NOMO-1 (cell line): ENCODE results near the gene NLN.
"Not testable (repeated sequence)": the region's sequence is repeated elsewhere in the genome, so short reads cannot be mapped to it uniquely, and the experiment has no call there.

Experiments used
- DNase-seq, 2 experiments: peaks; one replicate each; lab custom pipeline; 2025; ENCODE audit not compliant: unreplicated experiment in 2 of 2; lab: John Stamatoyannopoulos, UW

NLN gene

DNA sequence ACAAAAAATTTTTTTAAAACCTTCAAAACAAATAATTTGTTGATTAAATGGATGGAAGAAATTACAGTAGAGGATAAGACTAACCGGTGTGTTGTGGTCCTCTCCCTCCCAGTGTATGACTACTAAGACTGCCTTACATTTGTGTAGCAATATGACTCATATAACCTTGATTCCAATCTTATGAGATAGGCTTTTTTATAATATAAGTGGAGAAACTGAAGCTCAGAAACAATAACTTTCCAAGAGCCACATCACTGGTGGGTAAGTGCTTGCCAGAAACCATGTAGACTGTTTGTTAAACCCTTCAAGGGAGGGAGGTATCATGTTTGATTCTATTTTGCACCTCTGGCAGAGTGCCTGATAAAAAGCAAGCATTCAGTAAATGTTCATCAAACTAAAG, 47.5 kb downstream of the NLN start:
- no peak for DNase-seq

DNA sequence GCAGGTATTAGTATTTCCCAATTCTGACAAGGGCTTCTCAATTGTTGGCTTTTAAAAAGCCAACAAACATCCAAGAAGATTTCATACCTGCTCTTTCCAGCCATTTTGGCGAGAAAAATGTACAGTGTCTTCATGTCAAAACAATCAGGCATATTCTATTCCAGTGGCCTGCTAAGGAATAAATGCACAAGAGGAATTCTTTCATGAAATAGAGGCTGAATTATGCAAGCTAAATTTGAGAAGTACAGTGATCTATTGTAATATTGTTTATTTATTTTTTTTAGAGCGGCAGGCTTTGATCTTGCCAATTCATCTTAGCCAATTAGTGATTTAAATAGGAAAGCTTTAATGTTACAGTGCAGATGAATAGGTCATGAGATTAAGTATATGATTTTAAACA, 49.3 kb downstream of the NLN start:
- no peak for DNase-seq

DNA sequence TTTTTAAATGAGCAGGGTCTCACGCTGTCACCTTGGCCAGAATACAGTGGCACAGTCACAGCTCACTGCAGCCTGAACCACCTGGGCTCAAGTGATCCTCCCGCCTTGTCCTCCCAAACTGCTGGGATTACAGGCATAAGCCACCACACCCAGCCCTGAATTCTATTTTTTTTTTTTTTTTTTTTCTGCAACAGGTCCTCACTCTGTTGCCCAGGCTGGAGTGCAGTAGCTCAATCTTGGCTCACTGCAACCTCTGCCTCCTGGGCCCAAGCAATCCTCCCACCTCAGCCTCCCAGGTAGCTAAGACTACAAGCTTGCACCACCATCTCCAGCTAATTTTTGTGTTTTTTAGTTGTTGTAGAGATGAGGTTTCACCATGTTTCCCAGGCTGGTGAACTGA, 51.0 kb downstream of the NLN start:
- DNase-seq, result not testable (repeated sequence)

DNA sequence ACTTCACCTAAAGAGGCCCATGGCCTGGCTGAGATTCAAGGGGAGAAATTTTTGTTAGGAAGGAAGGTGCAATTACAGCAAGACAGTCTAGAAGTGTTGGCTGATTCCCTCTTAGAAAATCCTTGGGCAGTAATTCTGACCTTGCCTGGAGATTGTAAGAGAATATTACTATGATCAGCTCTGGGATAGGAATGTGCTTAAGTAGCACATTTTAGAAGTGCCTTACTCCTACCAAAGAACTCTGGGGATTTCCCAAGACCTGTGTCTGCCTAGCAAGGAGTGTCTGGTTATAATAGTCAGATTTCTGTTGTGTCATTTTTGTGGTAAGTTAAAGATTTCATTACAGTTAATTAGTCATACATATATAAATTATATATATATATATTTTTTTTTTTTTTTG, 52.3 kb downstream of the NLN start:
- DNase-seq, result no peak

DNA sequence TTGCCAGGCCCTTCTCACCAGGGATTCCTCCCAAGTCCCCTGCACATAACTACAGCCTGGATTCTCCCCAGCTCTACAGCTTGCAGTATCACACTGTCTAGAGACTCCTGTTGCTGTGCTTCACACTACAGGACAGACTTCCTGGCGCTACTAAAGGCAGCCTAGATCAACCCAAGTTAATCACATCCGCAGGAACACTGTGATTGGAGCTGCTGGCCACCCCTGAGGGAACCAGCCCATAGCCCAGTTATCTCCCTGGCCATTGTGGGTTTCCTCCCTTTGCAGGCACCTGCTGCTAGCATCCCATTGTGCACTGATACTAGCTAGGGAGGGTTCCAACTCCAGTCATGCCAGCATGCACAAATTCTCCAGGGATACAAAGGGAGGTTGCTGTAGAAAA, 53.5 kb downstream of the NLN start:
- DNase-seq, result no peak

DNA sequence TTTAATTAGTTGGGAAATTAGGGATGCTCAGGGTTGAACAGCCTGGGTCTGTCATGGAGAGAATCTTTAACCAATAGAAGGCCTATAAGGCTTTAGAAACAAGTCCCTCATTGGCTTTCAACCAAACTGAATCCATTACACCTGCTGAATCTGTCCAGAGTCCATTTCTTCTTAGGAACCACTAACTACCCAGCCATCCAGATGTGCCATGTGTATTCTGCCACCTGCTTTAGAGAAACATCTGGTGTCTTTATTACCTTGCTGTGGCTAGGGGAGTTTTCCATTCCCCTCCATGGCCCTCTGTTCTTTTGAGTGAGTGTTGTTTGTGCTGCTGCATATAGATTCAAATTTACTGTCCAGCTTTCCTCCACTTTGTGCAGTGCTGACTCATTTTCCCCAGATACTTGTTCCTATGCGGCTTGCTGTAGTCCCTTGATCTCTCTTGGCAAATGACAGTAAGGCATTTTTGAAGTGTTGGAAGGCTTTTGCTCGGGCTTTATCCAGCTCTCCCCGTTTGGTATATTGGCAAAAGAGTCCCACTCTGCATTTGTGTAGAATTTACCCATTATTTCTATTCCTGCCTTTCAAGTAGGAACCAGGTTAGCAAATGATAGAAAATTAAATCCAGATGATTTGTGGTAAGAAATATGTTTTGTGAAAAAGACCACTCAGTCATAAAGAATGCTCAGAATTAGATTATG, 54.6 kb downstream of the NLN start:
- no peak for DNase-seq

DNA sequence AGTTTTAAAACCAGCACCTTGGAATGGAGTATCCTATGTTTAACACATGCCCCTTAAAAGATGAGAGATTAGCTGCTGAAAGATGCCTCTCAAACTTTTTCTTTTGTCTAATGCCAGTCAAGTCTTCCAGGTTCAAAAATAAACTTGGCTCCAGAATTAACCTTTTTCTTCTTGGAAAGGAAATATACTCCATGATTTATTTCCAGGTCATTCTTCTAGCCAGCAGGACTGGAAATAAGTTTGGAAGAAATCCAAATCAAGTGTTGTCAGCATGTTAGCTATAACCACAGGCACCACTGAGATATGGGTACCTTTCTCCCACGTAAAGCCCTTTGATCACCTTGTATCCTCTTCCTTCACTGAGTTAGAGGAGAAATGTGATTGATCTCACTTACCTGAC, 56.1 kb downstream of the NLN start:
- DNase-seq, result no peak

DNA sequence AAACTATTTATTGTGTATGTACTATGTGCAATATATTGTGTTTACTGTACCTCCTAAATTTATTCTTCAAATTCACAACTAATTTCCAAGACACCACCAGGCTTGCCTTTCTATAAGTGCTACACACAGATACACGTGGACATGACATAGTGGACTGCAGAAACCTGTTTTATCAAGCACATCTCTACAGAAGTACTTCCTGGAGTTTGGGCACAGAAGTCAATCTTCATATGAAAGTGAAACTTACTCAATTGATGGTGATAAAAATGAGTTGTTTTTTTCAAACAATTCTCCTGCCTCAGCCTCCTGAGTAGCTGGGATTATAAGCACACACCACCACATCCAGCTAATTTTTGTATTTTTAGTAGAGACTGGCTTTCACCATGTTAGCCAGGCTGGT, 57.6 kb downstream of the NLN start:
- DNase-seq, result peak in 1 of 2 experiments; percentile 3

DNA sequence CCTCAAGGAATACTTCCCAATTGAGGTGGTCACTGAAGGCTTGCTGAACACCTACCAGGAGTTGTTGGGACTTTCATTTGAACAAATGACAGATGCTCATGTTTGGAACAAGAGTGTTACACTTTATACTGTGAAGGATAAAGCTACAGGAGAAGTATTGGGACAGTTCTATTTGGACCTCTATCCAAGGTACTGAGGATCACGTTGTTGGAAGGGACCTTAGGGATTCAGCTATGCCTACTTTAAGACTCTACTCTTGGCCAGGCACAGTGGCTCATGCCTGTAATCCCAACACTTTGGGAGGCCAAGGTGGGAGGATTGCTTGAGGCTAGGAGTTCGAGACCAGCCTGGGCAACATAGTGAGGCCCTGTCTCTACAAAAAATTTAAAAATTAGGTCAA, 66.3 kb downstream of the NLN start:
- not testable (repeated sequence) for DNase-seq

DNA sequence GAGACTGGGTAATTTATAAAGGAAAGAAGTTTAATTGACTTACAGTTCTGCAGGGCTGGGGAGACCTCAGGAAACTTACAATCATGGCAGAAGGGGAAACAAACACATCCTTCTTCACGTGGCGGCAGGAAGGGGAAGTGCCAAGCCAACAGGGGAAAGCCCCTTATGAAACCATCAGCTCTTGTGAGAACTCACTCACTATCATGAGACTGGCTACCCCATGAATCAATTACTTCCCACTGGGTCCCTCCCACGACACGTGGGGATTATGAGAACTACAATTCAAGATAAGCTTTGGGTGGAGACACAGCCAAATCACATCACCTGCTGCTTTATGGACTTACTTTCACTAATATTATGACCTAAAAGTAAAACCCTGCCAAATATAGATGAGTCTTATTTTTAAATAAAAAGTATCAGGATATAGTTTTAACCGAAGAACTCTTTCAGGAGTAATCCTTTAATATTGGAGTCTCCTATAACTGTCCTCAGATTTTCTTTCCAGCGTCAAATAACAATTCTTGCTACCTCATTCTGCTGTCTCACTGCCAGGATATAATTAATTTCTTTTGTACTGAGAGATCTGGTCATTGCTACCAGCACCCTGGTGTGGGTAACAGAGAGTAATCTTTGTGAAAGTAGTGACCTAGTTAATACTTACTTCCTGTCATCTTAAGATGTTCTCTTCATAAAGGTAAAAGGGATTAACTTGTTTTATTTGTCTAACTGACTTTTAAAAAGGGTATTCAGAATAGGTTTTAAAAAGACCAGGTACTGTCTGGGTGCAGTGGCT, 68.6 kb downstream of the NLN start:
- DNase-seq, result peak in 1 of 2 experiments; percentile 13

DNA sequence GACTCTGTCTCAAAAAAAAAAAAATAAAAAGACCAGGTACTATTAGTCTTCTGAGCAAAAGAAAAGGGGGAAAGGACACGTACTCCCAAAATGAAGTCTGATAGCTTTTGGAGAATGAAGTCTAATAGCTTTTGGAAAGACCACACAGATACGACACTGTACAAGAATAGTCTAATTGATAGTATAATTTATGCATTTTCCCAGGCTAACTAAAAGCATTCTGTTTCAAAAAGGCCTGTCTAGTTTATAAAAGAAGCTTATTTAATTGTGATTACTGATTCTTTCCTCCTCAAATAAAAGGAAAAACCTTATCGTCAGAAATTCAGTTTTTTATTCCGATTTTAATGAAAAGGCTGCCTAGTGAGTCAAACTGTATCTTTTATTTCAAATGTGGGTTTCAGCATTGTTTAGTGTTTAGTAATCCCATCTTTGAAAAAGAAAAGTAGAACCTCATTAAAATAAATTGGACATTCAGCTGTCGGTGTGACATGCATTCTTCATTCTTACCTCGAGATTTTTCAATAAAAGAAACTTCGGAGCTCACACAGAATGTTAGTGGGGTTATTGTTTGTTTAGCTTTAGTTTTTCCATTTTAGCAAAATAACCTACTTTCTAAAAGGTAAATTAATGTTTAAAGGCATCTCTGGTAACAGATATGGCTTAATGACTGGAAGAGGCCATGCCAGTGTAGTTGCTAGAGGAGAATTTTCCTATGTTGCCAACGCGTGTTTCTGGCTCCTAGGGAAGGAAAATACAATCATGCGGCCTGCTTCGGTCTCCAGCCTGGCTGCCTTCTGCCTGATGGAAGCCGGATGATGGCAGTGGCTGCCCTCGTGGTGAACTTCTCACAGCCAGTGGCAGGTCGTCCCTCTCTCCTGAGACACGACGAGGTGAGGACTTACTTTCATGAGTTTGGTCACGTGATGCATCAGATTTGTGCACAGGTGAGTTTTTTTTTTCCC, 70.0 kb downstream of the NLN start:
- no peak for DNase-seq

DNA sequence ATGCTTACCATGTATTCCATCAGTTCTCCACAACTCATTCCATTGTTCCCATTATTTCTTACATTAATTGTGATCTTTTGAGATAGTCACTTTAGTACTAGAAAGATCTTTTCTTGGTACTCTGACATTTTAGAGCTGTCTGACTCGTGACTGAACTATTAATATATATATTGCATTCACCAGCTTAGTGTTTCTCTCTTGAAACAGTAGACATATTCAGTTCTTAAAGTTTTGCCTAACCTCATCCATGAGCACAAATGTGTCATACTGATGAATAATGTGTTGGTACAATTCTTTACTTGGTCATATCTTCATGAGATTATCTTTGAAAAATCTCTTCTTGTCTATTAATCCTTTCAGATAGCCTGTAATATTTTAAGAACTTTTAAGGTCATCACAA, 74.3 kb downstream of the NLN start:
- no peak for DNase-seq

DNA sequence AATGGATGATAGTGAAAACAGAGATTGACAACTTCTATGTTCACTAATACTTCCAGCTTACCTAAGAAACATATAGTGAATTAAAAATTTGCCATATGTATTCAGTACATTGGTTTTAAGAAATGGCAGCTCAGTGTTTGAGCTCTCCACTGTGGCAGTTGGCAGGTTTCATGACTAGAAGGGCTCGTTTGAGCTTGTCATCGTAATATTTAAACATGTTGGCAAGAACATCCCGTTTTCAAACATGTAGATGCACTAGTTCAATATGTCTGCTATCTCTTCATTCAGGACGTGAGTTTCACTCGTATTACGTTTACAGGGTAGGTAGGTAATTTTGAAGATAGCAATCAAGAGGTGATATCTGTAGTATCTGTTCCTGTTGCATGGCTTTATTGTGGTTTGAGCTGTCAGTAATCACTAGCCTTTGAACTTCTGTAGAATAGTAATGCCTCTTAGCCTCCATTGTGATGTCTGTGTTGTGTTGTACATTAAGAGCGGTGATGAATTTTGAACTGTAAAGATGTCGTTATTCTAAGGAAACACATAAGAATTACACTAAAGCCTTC, 74.8 kb downstream of the NLN start:
- DNase-seq, result no peak

DNA sequence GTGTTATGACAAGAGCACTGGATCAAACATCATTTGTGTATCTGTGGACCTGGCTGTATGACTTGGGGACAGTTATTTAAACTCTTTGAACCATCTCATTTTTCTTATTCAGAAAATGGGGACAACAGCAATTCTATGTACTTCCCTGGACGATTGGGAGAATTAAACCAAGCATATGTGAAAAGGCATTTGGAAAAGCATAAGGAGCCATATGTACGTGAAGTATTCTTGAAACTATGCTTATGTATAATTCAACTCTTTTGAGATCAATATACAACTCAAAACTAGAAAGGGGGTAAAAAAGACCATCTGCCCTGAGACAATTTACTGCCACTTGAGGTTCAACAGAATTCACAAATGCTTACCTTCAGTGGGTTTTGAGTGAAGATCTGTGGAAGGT, 75.5 kb downstream of the NLN start:
- no peak for DNase-seq

DNA sequence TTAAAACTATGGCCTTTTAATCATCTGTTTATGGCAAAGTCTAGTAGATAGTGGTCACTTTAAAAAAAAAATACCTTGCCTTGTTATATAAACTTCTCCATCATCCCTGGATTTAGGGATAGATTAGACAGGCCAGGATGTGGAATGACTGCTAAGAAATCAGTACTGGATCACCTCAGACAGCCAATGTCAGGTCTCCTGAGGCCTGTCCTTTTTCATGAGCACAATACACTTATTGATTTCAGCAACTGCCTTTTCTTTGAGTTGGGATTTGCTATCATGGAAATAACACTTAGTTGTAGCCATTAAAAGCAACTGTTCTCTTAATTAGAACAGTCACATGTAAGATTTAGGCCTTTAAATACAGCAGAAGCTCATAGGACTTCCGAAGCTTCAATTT, 77.9 kb downstream of the NLN start:
- no peak for DNase-seq

DNA sequence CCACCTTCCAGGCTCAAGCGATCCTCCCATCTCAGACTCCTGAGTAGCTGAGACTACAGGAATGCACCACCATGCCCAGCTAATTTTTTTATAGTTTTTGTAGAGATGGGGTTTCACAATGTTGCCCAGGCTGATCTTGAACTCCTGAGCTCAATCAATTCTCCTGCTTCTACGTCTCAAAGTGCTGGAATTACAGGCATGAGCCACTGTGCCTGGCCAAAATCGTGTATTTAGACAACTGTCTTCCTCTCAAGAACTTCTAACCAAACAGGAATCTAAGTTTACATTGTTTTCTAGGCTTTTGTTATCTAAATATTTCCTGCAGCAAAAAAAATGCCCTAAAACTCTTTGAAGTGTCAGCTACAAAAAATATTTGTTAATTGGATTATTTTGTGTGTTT, 78.8 kb downstream of the NLN start:
- DNase-seq, result no peak

DNA sequence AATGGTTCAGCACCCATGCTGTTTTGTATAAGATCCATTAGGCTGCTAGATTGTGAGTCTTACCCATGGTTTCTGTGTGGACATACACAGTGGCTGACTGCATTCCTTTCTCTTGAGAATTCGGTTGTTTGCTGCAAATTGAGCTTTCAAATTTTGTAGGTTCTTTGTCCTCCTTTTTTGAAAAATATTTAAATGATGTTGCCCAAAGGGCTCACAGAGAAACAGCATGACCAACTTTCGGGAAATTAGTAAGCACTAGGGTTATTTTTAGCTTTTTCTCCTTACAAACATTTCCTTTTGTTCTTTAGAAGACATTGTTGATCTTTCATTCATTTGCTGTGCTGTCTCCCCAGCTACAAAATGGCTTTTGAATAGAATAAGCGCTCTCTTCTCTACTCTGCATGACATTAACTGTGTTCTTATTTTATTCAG, 79.4 kb downstream of the NLN start:
- DNase-seq, result no peak

DNA sequence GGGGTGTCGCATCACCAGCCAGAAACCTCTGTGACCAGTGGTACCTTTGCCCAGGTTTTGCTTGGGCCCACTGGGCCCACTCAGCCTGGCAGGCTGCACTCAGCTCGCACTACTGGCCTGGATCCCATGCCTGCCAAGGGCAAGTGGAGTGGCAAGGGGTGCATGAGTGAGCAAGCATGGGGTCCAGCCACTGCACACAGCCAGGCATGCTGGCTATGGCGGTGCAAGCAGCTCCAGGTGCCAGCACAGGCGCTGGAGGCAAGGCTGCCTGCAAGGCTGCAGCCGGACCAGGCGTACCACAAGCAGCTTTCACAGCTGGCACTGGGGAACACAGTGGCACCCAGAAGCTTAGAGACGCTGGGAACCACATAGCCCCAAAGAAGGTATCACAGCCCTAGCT, 80.1 kb downstream of the NLN start:
- DNase-seq, result no peak

DNA sequence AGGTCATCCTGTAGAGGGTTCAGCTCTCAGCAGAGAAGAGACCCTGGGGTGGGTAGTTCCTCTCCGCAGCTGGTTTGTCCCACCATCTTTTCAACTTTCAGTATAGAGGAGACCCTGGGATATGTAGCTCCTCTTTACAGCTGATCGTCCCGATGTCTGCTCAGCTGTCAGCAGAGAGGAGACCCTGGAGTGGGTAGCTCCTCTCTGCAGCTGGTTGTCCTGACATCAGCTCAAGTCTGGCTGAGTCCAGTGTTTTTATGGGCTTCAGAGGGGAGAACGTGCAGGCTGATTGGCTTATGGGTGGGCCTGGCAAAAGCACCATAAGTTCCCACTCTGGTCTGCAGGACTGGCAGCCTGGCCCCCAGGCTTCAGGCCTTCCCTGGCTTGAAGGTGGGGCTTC, 80.8 kb downstream of the NLN start:
- no peak for DNase-seq

DNA sequence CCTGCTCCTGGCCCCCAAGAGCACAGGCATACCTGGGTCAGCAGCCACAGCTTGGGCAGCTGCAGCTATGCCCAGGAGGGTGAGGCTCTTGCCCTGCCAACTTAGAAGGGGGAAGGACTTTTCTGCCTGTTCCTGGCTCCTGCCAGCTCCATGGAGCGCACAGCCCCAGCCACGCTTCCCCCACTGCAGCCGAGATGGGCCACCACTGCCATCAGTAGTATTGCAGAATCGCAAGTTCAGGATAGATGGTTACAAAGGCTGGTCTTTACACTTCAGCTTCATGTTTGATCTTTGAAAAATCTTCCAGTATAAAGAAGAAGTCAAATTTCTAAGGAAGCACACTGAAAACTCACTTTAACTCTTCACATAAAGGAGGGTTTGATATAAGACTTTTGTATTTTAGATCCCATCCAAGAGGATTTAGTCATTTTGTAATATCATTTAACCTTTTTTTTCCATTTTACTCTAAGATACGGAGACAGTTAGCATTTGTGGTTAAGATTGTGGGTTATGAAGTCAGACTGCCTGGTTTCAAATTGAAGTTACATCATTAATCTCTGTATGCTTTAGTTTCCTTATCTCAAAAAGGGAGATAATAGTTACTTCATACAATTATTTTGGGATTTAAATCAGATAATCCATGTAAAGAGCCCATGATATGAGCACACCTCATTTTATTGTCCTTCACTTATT, 81.8 kb downstream of the NLN start:
- peak; percentile 23 to 72 for DNase-seq
